Testis (tissue), 2 donors: Measurements from ENCODE around the gene GFY.

Experiments used
- POLR2A ChIP-seq: fragments of 450-650 bp; IDR thresholded peaks from one replicate; pipeline ENCODE4 v1.6.1; 2017; ENCODE audit warnings: antibody characterized with exemption, mild to moderate bottlenecking, moderate library complexity
- TF ChIP-seq, protein P1 (sequence below), 3 experiments: fragments of 450-650 bp in 2 of 3; fragments of 200-600 bp in 1 of 3; sonication (generic) in 1 of 3; IDR thresholded peaks; one replicate each; pipeline ENCODE4 v1.5.1; 2016 to 2019; ENCODE audit warnings: antibody characterized with exemption in 3 of 3, mild to moderate bottlenecking in 2 of 3, moderate library complexity in 1 of 3

GRCh38 chr19:49431330-49431749 lies 6.2 kb downstream of the GFY start:
- TF ChIP-seq, protein P1, sequence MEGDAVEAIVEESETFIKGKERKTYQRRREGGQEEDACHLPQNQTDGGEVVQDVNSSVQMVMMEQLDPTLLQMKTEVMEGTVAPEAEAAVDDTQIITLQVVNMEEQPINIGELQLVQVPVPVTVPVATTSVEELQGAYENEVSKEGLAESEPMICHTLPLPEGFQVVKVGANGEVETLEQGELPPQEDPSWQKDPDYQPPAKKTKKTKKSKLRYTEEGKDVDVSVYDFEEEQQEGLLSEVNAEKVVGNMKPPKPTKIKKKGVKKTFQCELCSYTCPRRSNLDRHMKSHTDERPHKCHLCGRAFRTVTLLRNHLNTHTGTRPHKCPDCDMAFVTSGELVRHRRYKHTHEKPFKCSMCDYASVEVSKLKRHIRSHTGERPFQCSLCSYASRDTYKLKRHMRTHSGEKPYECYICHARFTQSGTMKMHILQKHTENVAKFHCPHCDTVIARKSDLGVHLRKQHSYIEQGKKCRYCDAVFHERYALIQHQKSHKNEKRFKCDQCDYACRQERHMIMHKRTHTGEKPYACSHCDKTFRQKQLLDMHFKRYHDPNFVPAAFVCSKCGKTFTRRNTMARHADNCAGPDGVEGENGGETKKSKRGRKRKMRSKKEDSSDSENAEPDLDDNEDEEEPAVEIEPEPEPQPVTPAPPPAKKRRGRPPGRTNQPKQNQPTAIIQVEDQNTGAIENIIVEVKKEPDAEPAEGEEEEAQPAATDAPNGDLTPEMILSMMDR (IDR thresholded peaks at IDR 0.05): no peak
- no peak for TF ChIP-seq POLR2A
